Activated T-cell treated with anti-CD3 and anti-CD28 coated beads for 24 hours (primary cell): ENCODE results near the gene SMPD2.
A peak's percentile ranks its signal among the peaks of the same experiment; 100 is the strongest.

Source experiments
- DNase-seq: peaks from one replicate; pipeline ENCODE4 v3.0.0-alpha.2; 2020; ENCODE audit warnings: low read depth

The SMPD2 gene

GRCh38 chr6:109446541-109446940 is 6.0 kb downstream of the SMPD2 start:
- DNase-seq: no peak

- no peak for DNase-seq
Measured at GRCh38 chr6:109447087-109447486, 6.6 kb downstream of the SMPD2 start.

GRCh38 chr6:109447878-109448555 is 7.5 kb downstream of the SMPD2 start:
- DNase-seq: no peak

- no peak for DNase-seq
Measured at GRCh38 chr6:109448615-109449014, 8.1 kb downstream of the SMPD2 start.

GRCh38 chr6:109449064-109449794 is 8.7 kb downstream of the SMPD2 start:
- DNase-seq: no peak

GRCh38 chr6:109449795-109450673 is 9.5 kb downstream of the SMPD2 start:
- no peak for DNase-seq

- no peak for DNase-seq
Measured at GRCh38 chr6:109450801-109451200, 10.3 kb downstream of the SMPD2 start.

GRCh38 chr6:109451376-109451775 is 10.9 kb downstream of the SMPD2 start:
- no peak for DNase-seq

GRCh38 chr6:109452181-109452580 is 11.7 kb downstream of the SMPD2 start:
- no peak for DNase-seq

GRCh38 chr6:109453156-109453555 is 12.6 kb downstream of the SMPD2 start:
- no peak for DNase-seq

- DNase-seq: no peak
Measured at GRCh38 chr6:109453594-109454495, 13.3 kb downstream of the SMPD2 start.

GRCh38 chr6:109454496-109455436 is 14.2 kb downstream of the SMPD2 start:
- peak; percentile 52 for DNase-seq

GRCh38 chr6:109455437-109456110 is 15.1 kb downstream of the SMPD2 start, which contains the start of gene MICAL1:
Gene MICAL1, minus strand, starts transcription at chr6:109455772. Its CDS starts 1,576 bp downstream, at chr6:109454196.
- DNase-seq: peak; percentile 46

GRCh38 chr6:109456111-109456583 is 15.6 kb downstream of the SMPD2 start:
- no peak for DNase-seq

- DNase-seq: no peak
Measured at GRCh38 chr6:109456710-109457561, 16.4 kb downstream of the SMPD2 start.

- no peak for DNase-seq
Measured at GRCh38 chr6:109457562-109457996, 17.1 kb downstream of the SMPD2 start.

- DNase-seq: no peak
Measured at GRCh38 chr6:109458774-109459531, 18.4 kb downstream of the SMPD2 start.
